22Rv1 (cell line): Measurements from ENCODE around the gene MMP28.

Experiments used
- H3K27ac ChIP-seq: fragments of 450-650 bp; 2 replicates; pipeline ENCODE4 v1.5.1; 2017
- ZFX ChIP-seq: fragments of 450-650 bp; IDR thresholded peaks from 2 replicates; pipeline ENCODE4 v1.6.1; 2017; ENCODE audit warnings: antibody characterized with exemption, borderline replicate concordance
- TF ChIP-seq, protein P1 (sequence below): fragments of 450-650 bp; IDR thresholded peaks from 2 replicates; pipeline ENCODE4 v1.5.1; 2017; ENCODE audit warnings: mild to moderate bottlenecking

MMP28 gene, protein sequence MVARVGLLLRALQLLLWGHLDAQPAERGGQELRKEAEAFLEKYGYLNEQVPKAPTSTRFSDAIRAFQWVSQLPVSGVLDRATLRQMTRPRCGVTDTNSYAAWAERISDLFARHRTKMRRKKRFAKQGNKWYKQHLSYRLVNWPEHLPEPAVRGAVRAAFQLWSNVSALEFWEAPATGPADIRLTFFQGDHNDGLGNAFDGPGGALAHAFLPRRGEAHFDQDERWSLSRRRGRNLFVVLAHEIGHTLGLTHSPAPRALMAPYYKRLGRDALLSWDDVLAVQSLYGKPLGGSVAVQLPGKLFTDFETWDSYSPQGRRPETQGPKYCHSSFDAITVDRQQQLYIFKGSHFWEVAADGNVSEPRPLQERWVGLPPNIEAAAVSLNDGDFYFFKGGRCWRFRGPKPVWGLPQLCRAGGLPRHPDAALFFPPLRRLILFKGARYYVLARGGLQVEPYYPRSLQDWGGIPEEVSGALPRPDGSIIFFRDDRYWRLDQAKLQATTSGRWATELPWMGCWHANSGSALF

DNA sequence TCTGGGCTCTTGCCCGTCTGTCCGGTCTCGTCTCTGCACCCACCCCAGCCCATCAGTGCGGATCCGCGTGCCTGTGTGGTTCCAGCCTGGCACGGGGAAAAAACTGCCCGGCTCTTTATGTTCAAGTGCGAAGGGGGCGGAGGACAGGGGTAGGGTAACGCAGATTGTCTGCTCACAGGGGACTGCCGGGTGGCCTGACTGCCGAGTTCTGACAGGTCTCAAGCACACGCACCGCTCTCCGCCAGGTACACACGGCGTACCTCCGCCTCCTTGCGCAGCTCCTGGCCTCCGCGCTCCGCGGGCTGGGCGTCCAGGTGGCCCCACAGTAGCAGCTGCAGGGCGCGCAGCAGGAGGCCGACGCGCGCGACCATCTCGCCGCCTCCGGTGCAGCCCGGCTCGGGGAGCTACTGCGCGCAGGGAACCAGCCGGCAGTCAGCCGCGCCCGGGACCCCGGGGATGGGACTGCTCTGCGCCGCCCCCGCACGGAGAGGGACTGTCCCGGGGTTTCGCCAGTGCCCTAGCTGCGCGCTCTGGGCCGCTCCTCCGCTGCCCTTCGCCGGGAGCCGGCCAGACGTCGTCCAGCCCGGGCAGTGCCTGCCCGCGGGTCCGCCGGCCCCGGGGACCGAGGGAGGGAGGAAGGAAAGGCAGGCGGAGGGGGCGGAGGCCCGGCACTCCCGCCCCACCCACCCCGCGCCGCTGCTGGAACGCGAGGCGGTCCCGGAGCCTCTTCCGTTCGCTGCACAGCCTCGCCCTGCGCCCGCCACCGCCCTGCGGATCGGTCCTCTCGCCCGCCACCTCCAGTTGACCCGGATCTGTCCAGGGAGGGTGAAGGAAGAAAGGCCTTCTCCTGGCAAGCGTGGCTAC, at the start of gene MMP28:
TSS of gene MMP28 (minus strand) at position 635 of the 864 bp plus-strand sequence. CDS start at position 371, 264 bp downstream.
- no peak within 1 kb of the TSS for H3K27ac ChIP-seq
- TF ChIP-seq, protein P1, sequence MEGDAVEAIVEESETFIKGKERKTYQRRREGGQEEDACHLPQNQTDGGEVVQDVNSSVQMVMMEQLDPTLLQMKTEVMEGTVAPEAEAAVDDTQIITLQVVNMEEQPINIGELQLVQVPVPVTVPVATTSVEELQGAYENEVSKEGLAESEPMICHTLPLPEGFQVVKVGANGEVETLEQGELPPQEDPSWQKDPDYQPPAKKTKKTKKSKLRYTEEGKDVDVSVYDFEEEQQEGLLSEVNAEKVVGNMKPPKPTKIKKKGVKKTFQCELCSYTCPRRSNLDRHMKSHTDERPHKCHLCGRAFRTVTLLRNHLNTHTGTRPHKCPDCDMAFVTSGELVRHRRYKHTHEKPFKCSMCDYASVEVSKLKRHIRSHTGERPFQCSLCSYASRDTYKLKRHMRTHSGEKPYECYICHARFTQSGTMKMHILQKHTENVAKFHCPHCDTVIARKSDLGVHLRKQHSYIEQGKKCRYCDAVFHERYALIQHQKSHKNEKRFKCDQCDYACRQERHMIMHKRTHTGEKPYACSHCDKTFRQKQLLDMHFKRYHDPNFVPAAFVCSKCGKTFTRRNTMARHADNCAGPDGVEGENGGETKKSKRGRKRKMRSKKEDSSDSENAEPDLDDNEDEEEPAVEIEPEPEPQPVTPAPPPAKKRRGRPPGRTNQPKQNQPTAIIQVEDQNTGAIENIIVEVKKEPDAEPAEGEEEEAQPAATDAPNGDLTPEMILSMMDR, result no peak
- no peak for TF ChIP-seq ZFX

DNA sequence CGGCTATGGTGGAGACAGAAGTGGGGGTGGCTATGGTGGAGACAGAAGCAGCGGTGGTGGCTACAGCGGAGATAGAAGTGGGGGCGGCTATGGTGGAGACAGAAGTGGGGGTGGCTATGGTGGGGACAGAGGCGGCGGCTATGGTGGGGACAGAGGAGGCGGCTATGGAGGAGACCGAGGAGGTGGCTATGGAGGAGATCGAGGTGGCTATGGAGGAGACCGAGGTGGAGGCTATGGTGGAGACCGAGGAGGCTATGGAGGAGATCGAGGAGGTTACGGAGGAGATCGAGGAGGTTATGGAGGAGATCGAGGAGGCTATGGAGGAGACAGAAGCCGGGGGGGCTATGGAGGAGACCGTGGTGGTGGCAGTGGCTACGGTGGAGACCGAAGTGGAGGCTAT, 49.1 kb upstream of the MMP28 start:
- H3K27ac ChIP-seq, result no peak overlapping the region
- TF ChIP-seq, protein P1, result no peak
- TF ChIP-seq ZFX, result no peak

DNA sequence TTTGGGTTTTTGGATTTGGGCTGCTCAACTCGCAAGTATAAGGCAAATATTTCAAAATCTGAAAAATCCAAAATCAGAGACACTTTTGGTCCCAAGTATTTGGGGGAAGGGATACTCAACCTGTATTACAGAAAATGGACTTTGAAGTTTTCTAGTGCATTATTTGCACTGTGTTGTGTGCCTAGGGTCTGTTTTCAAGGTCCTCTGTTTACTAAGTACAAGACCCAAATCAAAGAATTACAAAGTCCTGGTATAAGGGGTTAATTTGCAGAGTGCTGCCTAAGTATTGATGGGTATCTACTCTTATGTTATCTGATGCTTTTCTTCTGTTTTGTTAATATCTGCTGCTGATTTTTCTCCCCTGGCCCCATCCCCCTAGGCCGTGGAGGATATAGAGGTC, 48.3 kb upstream of the MMP28 start:
- H3K27ac ChIP-seq, result no peak overlapping the region

DNA sequence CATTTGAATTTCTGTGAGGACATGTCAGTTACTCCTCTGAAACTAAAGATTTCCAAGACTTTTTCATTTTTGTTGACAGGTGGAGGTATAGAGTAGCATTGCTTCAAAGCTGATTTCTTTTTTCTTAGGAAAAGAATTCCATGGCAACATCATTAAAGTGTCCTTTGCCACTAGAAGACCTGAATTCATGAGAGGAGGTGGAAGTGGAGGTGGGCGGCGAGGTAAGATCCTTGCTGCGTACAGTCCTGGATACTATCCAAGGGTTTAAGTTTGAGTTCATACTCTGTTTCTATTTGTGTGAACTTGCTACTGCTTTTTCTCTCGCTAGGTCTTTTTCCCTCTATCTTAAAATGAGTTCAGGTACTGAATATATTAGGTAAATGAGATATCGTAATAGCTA, 46.8 kb upstream of the MMP28 start:
- no peak overlapping the region for H3K27ac ChIP-seq
- TF ChIP-seq ZFX, result no peak
- TF ChIP-seq, protein P1, result no peak

More for the DNA sequence above, 48.3 kb upstream of the MMP28 start:
- TF ChIP-seq, protein P1, result no peak
- no peak for TF ChIP-seq ZFX

DNA sequence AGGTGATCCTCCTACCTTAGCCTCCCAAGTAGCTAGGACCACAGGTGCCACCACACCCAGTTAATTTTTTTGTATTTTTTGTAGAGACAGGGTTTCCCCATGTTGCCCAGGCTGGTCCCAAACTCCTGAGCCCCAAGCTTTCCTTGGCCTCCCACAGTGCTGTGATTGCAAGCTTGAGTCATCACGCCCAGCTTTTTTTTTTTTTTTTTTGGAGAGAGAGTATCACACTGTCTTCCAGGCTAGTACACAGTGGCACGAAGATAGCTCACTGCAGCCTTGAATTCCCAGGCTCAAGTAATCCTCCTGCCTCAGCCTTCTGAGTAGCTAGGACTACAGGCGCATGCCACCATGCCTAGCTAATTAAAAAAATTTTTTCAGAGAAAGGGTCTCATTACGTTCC, 46.1 kb upstream of the MMP28 start:
- H3K27ac ChIP-seq, result no peak overlapping the region
- no peak for TF ChIP-seq ZFX
- TF ChIP-seq, protein P1, result no peak

DNA sequence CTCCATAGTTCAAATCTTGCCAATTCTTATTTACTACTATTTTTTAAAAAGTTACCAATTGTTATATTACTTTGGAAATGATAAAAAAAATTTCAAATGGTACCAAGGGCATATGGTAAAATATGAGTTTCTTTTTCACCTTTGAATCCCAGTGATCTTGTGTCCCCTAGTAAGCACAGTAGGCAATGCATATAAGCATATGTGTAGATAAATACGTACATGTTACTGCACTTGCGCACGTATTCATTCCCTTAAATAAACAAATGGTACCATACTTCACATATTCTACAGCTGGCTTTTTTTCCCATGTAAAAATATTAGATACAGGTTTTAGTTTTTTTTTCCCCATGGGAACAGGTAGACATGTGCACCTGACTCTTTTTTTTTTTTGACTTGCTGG, 45.7 kb upstream of the MMP28 start:
- no peak for TF ChIP-seq ZFX
- TF ChIP-seq, protein P1, result no peak
- no peak overlapping the region for H3K27ac ChIP-seq
